SIG-M5 (cell line): ENCODE measurements around the gene SPEM2.

Source experiments
- DNase-seq: peaks from one replicate; lab custom pipeline; 2025; lab: John Stamatoyannopoulos, UW

Gene SPEM2

GRCh38 chr17:7425316-7425715 is at the start of gene SPEM2:
Gene SPEM2, plus strand, starts transcription at chr17:7425616. Its CDS starts 73 bp downstream, at chr17:7425689.
- DNase-seq = no peak

- no peak for DNase-seq
These were observed 46.3 kb upstream of the SPEM2 start for GRCh38 chr17:7379134-7379533.

GRCh38 chr17:7380321-7380720 is 45.1 kb upstream of the SPEM2 start:
- DNase-seq = no peak

GRCh38 chr17:7380855-7381683 is 44.3 kb upstream of the SPEM2 start, which contains the start of gene TNK1:
Gene TNK1, plus strand, starts transcription at chr17:7381089. Its CDS starts 1,838 bp downstream, at chr17:7382927.
- no peak for DNase-seq

GRCh38 chr17:7382901-7383300 is 42.5 kb upstream of the SPEM2 start:
- DNase-seq = no peak

- no peak for DNase-seq
These were observed 42.1 kb upstream of the SPEM2 start for GRCh38 chr17:7383371-7383741.

- DNase-seq = no peak
These were observed 41.5 kb upstream of the SPEM2 start for GRCh38 chr17:7383742-7384488.

- no peak for DNase-seq
These were observed 40.8 kb upstream of the SPEM2 start for GRCh38 chr17:7384489-7385081.

GRCh38 chr17:7388856-7389255 is 36.6 kb upstream of the SPEM2 start:
- no peak for DNase-seq

- no peak for DNase-seq
These were observed 35.2 kb upstream of the SPEM2 start for GRCh38 chr17:7389924-7390910.

- DNase-seq = no peak
These were observed 34.1 kb upstream of the SPEM2 start for GRCh38 chr17:7391307-7391706.

GRCh38 chr17:7392696-7393612 is 32.5 kb upstream of the SPEM2 start:
- DNase-seq = no peak

- DNase-seq = no peak
These were observed 31.6 kb upstream of the SPEM2 start for GRCh38 chr17:7393613-7394451.

- no peak for DNase-seq
These were observed 30.8 kb upstream of the SPEM2 start, which contains the start of gene PLSCR3 for GRCh38 chr17:7394452-7395191. Gene PLSCR3, minus strand, starts transcription at chr17:7394525. Its CDS starts 415 bp downstream, at chr17:7394110.

- no peak for DNase-seq
These were observed 29.3 kb upstream of the SPEM2 start for GRCh38 chr17:7396147-7396546.

- no peak for DNase-seq
These were observed 26.8 kb upstream of the SPEM2 start for GRCh38 chr17:7398612-7399011.

GRCh38 chr17:7403043-7403726 is 22.2 kb upstream of the SPEM2 start:
- DNase-seq = no peak

- no peak for DNase-seq
These were observed 21.8 kb upstream of the SPEM2 start for GRCh38 chr17:7403727-7403976.
